ENCODE data around the gene PSD2. TPM values are rescaled to one million over a fixed set of nuclear protein-coding genes. Genes with fewer than 3 reads are reported as not detected.

Gene PSD2
- total RNA-seq, 1 donor from 2014 or later, result 0.14 TPM

GRCh38 chr5:139806726-139807646, 11.4 kb downstream of the PSD2 start:
- Mint-ChIP-seq H3K36me3 (ENCODE audit: insufficient read depth) (no peaks in the 10 kb centered on the region), H3K4me3 (ENCODE audit: low read depth) (no peak overlapping the region), H3K9me3 (ENCODE audit: low read depth) (no peaks in the 10 kb centered on the region), H3K4me1 (ENCODE audit: low read depth) (no peaks in the 10 kb centered on the region), H3K27me3 (peaks cover 52% of the 10 kb centered on the region), H3K27ac (no peak overlapping the region)
- no peak for DNase-seq (ENCODE audit: low spot score, unreplicated experiment)
- TF ChIP-seq, protein P1, sequence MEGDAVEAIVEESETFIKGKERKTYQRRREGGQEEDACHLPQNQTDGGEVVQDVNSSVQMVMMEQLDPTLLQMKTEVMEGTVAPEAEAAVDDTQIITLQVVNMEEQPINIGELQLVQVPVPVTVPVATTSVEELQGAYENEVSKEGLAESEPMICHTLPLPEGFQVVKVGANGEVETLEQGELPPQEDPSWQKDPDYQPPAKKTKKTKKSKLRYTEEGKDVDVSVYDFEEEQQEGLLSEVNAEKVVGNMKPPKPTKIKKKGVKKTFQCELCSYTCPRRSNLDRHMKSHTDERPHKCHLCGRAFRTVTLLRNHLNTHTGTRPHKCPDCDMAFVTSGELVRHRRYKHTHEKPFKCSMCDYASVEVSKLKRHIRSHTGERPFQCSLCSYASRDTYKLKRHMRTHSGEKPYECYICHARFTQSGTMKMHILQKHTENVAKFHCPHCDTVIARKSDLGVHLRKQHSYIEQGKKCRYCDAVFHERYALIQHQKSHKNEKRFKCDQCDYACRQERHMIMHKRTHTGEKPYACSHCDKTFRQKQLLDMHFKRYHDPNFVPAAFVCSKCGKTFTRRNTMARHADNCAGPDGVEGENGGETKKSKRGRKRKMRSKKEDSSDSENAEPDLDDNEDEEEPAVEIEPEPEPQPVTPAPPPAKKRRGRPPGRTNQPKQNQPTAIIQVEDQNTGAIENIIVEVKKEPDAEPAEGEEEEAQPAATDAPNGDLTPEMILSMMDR (IDR thresholded peaks at IDR 0.05; ENCODE audit: unreplicated experiment), result no peak

DNA sequence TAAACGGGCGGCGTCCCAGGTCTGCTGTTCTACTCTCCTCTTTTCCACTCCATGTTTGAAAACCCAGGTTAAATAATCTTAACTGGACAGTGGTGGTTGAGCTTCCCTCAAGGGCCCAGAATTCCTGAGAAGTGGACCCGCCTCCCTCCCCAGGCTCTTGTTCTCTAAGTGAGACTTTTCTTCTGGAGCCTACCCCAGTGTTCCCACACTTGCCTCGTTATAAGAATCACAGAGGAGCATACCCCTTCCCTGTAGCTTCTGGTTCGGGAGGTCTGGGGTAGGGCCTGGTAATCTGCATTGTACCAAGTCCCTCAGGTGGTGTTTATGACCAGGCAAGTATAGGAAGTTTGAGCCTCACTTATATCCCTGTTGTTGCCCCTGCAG, 12.0 kb downstream of the PSD2 start:
- no peak for DNase-seq (ENCODE audit: low spot score, unreplicated experiment)
- Mint-ChIP-seq H3K4me1 (ENCODE audit: low read depth) (no peaks in the 10 kb centered on the region), H3K27me3 (peaks cover 52% of the 10 kb centered on the region), H3K4me3 (ENCODE audit: low read depth) (no peak overlapping the region), H3K36me3 (ENCODE audit: insufficient read depth) (no peaks in the 10 kb centered on the region), H3K9me3 (ENCODE audit: low read depth) (no peaks in the 10 kb centered on the region), H3K27ac (no peak overlapping the region)
- TF ChIP-seq, protein P1 (IDR thresholded peaks at IDR 0.05; ENCODE audit: unreplicated experiment), result no peak

DNA sequence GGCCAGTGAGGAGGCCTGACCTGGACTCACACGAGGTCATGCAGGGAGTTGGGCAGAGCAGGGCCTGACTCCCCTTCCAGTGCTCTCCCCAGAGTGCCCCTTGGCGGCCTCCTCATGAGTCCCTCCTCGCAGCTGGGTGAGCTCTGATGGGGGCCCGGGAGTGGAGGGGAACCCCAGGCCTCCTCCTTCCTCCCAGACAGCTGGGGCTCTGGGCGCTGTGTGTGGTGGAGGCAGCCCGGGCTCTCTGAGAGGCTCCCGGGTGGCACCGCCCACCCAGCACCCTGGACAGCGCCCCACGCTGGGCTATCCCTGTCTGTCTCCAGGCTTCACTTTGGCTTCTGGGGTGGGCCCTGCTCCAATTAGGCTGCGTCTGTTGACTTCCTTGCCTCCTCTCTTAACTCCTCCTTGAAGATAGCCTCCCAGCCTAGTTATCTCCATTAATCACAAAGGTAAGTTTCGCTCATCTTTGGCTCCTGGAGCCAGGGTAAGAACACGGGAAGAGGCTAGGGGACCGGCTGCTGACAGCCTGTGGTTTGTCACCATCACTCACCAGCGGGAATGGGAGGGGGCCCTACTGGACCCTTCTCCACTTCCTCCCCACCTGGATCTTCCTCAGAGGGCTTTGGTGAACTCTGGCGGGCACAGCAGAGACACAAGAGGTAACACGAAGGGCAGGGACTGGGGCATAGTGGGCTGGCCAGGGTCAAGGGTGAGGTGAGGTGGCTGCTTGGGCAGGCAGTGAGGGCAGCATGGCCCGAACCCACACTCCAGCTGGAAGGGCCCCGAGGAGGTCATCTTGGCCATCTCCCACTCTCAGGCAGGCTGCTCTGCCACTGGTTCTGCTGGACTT, 13.1 kb downstream of the PSD2 start:
- H3K4me3 Mint-ChIP-seq (ENCODE audit: low read depth), result no peak overlapping the region
- no peaks in the 10 kb centered on the region for H3K36me3 Mint-ChIP-seq (ENCODE audit: insufficient read depth)

DNA sequence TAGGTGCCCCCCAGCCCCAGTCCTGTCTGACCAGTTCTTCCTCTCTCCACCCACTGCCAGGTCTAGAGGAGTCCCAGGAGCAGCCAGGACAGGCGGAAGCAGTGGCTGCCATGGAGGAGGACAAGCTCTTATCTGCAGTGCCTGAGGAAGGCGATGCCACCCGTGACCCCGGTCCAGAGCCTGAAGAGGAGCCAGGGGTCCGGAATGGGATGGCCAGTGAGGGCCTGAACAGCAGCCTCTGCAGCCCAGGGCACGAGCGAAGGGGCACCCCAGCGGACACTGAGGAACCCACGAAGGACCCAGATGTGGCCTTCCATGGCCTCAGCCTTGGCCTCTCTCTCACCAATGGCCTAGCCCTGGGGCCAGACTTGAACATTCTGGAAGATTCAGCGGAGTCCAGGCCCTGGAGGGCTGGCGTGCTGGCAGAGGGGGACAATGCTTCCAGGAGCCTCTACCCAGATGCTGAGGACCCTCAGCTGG, 13.8 kb downstream of the PSD2 start:
- Mint-ChIP-seq H3K4me1 (ENCODE audit: low read depth) (no peaks in the 10 kb centered on the region), H3K9me3 (ENCODE audit: low read depth) (no peaks in the 10 kb centered on the region), H3K4me3 (ENCODE audit: low read depth) (no peak overlapping the region), H3K27ac (no peak overlapping the region), H3K27me3 (peaks cover 46% of the 10 kb centered on the region), H3K36me3 (ENCODE audit: insufficient read depth) (no peaks in the 10 kb centered on the region)
- DNase-seq (ENCODE audit: low spot score, unreplicated experiment), result no peak
- TF ChIP-seq, protein P1 (IDR thresholded peaks at IDR 0.05; ENCODE audit: unreplicated experiment), result no peak

More for the DNA sequence above, 13.1 kb downstream of the PSD2 start:
- Mint-ChIP-seq H3K9me3 (ENCODE audit: low read depth) (no peaks in the 10 kb centered on the region), H3K27me3 (peaks cover 50% of the 10 kb centered on the region), H3K4me1 (ENCODE audit: low read depth) (no peaks in the 10 kb centered on the region), H3K27ac (no peak overlapping the region)
- TF ChIP-seq, protein P1 (IDR thresholded peaks at IDR 0.05; ENCODE audit: unreplicated experiment), result no peak
- peak; percentile 67 for DNase-seq (ENCODE audit: low spot score, unreplicated experiment)
